ENCODE results near the gene RNF180.

The RNF180 gene, protein sequence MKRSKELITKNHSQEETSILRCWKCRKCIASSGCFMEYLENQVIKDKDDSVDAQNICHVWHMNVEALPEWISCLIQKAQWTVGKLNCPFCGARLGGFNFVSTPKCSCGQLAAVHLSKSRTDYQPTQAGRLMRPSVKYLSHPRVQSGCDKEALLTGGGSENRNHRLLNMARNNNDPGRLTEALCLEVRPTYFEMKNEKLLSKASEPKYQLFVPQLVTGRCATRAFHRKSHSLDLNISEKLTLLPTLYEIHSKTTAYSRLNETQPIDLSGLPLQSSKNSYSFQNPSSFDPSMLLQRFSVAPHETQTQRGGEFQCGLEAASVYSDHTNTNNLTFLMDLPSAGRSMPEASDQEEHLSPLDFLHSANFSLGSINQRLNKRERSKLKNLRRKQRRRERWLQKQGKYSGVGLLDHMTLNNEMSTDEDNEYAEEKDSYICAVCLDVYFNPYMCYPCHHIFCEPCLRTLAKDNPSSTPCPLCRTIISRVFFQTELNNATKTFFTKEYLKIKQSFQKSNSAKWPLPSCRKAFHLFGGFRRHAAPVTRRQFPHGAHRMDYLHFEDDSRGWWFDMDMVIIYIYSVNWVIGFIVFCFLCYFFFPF

DNA sequence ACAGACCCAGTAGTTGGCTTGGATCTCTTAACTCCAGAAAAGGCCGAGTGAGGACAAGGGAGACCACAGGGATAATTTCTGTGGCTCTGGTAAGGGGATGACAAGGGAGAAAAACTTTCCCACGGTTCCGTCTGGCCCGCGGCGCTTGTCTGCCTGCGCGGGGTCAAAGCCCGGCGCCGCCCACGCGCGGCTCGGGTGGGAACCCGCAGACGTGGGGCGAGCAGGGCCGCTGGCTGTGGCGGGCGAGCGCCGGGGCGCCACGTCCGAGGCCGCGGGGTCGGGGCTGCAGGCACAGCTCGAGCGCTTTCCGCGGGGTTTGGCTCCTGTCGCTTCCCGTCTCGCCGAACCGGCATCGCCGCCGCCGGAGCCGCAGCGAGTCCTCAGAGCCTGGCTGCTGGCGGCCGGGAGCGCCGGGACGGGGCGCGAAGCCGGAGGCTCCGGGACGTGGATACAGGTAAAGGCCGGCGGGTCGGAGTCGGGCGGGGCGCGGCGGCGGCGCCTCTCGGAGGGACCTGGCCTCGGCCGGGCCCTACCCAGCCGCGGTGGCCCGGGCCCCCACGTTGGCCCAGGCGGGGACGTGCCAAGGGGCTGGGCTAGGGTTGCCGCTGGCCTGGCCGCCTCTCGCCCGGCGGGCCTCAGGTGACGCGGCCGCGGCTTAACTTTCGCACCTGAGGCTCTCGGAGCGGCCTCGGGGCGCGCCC is at the start of gene RNF180:
Gene RNF180 (plus strand): TSS at position 344 of the 701 bp plus-strand sequence. CDS start 34,965 bp downstream, outside the sequence.
- peak; percentile 43 for DNase-seq

DNA sequence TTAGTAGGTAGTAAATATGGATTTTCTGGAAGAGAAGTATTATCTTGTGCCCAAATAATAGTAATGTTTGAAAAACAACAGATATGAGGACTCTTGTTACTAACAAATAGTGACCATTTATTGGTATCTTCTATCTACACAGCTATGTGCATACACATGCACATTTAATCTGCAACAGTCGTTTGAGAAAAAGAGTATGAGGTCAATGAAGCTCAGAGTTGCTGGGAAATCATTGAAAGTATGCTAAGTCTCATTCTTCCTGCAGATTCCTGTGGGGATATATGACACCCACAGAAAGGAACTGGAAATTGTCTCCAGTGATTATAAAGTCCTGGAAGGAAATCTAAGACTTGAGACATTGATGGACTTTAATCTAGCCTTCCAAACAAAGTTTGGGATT is 40.1 kb upstream of the RNF180 start:
- DNase-seq, result no peak

DNA sequence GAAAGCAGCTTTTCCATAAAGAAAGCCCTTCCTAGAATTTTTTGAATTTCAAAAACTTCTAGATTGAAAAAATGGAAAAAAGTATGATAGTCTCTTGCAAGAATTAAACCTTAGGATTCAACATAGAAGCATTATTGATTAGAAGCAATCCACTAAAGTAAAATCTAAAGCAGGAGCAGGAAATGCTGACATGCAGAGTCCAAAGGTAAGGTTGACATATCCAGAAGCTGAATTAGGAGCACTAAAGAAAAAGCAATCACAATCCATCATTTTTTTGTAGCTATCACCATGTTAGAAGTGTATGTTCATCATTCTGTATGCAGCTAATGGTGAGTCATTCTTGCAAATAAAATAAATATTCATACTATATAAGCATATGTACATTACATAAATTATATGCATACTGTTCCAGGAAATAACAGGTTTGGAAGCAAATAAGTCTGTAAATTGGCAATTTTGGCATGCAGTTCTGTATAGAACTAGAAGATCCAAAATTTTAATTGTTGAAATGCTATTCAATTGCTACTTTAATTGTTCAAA is 39.4 kb upstream of the RNF180 start:
- no peak for DNase-seq

DNA sequence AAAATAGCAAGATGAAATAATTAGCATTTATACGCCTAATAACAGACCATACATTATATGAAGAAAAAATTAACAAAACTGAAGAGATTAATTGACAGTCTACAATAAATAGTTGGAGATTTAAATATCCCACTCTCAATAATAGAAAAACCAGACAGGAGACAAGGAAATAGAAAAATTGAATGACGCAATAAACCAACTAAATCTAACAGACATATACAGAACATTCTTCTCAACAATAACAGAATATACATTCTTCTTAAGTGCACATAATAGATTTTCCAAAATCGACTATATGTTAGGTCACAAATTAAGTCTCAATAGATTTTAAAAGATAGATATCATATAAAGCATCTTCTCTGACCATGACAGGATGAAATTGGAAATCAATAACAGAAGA is 25.6 kb upstream of the RNF180 start:
- DNase-seq, result no peak

DNA sequence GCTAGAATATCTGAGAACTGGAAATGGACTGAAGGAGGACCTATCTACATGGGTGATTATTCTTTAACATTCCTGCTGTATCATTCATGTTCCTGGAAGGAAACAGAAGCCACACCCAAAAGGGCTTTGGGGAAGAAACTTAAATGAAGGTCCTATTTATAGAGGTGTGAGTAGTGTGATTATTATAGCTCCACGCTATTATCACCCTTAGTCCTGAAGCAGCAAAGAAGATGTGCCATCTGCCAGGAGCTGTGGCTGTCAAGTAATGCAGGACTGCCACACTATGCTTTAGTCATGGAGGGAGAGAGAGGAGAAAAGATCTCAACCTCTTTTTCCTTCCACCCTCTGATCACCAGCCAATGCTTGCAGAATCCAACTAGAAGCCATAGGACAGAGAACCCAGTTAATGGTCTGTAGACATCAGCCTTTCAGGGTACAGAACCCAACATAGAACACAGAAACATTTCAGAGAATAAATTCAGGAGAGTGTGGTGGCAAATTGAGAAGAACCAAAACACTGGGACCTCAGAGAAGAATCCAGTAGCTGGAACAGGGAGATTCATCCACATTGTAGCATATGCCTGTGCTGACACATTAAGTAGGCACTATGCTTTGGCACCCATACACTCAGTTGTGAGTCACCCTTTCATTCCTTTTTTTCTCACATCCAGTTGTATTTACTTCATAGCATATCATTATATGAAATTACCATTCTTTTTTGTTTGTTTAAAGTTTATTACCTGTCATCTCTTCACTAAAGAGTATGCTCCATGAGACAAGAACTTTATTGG is 21.0 kb upstream of the RNF180 start:
- DNase-seq, result peak; percentile 29

DNA sequence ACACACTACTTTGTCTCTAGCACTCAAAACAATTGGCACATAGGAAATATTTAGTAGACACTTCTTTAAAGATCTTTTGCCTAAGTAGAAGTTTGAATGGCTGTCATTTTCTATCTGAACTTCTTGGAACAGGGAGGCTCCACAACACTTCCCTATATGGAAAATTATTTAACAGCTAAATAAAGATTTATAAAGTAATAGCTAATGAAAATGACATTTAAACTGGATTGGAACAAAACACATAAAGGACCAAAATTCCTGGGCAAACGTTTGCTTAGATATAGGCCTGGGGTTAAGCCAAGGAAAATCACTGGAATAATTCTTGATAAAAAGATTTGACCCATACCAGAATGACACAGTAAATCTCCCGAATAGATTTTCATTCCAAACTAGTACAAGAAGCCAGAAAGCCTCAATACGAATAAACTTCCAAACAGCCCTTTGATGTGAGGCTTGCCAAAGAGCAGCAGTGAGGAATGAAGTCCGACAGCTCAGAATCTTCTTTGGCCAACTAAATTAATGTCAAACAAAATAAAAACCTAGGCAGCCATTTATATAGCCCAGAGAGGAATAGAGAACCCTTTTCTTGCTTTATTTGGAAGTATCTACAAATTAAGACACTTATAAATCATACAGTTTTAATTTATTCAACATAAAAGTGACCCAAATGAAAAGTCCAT is 20.3 kb upstream of the RNF180 start:
- no peak for DNase-seq

DNA sequence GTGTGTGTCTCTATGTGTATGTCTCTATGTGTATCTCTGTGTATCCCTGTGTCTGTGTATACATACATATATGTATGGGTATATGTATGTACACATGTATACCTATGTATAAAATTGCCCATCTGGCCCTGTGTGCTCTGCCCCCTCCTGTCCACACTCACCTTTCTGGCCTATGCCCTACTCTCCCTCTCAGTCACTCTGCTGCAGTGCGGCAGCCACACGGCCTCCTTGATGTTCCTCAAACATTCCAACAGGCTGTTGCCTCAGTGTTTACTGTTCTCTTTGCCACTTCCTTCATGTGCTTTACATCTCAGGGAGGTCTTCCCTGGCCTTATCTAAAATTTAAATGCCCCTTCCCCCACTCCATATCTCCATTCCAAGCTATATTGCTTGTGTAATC is 18.3 kb upstream of the RNF180 start:
- DNase-seq, result no peak

DNA sequence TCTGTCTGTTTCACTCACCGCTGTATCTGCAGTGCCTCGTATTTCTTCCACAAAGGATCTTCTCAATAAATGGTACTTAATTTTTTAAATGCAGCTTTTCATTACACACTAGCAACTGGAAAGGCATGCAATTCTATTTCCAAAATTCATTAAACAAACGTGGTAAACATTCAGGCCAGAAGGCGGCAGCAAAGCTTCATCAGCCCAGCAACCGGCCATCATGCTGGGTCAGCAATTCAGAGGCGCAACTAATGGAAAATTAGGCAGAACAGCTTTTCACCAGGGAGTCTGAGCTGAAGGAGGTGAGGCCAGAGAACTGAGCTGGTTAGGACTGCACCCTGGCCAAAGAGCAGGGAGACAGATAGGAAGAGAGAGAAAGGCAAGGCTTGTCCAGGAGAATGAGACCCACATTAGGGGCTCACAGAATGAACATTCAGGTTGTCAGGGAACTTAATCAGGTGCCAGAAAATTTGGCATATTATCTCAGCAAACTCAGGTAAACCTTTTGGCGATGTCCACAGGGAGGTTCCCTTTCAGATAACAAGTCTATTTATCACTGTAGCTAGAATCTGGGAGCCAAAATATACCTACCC is 17.7 kb upstream of the RNF180 start:
- peak; percentile 30 for DNase-seq

DNA sequence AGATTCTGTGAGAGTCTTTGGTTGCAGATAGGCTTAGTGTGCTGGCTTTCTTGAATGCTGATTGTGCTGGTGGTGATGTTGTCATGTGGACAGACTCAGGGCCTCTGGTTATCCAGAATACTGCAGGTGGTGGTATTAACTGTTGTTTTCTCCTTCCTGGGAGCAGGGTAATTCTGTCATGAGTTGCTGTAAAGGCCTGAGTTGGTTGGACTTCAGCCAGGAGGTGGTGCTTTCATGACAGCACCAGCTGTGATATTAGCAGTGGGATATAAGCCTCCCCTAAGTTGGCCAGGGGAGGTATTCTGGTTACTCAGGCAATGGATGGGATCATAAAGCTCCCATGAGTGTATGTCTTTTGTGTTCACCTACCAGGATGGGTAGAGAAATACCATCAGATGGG is 16.4 kb upstream of the RNF180 start:
- DNase-seq, result no peak

DNA sequence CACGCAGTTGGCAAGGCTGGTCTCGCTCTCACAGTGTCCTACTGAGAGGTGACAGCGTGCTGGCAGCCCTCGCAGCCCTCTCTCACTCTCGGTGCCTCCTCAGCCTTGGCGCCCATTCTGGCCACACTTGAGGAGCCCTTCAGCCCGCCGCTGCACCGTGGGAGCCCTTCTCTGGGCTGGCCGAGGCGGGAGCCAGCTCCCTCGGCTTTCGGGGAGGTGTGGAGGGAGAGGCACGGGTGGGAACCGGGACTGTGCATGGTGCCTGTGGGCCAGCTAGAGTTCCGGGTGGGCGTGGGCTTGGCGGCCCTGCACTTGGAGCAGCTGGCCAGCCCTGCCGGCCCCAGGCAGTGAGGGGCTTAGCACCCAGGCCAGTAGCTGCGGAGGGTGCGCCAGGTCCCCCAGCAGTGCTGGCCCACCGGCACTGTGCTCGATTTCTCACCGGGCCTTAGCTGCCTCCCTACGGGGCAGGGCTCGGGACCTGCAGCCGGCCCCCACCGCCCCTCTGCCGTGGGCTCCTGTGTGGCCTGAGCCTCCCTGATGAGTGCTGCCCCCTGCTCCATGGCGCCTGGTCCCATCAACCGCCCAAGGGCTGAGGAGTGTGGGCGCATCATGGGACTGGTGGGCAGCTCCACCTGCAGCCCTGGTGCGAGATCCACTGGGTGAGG is 15.7 kb upstream of the RNF180 start:
- no peak for DNase-seq

DNA sequence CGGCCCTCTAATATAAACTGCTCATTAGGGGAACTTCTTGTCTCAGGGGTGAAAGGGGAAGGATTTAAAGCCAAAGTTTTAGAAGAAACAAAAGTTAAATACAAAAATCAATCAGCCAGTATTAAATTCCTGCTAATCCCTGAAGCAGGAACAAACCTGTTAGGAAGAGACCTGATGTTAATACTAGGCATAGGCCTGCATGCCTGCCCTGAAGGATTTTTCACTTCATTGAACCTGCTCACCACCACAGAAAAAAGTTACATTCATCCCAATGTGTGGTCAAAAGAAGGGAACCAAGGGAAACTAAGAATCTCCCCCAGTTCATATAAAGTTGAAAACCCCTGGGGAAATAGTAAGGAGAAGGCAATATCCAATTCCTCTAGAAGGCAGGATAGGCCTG is 9.4 kb upstream of the RNF180 start:
- DNase-seq, result no peak

DNA sequence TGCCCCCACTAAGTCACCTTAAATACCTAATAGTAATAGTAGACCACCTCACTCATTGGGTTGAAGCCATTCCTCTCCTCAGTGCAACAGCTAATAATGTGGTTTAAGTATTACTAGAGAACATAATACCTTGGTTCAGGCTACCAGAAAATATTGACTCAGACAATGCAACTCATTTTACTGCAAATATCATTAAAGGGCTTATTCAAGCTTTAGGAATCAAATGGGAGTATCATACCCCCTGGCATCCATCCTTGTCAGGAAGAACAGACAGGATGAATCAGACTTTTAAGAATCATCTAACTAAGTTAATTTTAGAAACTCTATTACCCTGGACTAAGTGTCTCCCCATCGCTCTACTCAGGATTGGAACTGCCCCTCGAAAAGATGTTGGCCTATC is 6.8 kb upstream of the RNF180 start:
- DNase-seq, result peak; percentile 22

DNA sequence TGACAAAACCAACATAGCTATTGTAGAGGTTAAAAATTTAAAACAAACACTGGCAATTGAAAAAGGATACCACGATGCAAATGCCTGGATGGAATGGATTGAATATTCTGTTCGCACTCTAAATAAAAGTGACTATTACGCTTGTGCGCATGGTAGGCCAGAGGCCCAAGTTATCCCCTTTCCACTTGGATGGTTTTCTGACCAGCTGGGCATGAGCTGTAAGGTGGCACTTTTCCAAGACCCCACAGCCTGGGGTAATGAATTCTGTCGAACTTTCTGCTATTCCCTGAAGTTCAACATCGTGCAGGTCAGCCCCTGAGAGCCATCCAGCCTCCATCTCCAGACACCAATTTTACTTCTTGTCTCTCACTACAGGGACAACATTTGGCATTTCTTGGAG is 5.4 kb upstream of the RNF180 start:
- DNase-seq, result no peak

DNA sequence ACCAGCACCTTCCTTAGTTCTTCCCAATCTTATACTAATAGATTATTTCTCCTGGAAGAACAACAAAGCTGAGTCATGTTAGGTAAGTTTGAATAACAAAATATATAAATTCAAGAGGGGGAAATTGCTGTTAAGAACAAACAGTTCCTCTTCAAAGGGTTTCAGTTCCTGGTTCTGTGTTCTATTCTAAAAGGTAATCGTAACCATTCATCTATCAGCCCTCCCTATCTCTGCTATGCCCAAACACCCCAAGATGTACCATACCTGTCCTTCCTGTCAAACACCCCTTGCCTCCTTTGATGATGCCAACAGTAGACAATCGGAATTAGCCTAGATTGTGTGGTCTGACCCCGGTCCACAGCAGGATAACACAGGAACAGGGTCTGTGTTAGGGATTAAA is 4.2 kb upstream of the RNF180 start:
- no peak for DNase-seq

DNA sequence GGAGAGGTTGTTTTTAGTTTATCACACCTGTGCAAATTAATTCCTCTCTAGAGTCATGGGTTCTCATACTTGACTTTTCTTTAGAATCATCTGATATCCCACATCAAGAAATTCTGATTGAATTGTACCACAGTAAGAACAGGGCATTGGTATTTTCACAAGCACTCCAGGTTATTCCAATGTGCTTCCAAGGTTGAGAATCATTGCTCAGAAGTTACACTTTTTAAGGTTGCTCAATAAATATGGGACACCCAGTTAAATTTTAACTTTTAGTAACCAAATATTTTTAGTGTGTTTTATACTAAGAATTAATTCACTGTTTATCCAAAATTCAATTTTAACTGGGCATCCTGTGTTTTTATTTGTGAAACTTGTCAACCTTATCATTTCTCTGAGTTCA is 2.5 kb upstream of the RNF180 start:
- DNase-seq, result no peak

DNA sequence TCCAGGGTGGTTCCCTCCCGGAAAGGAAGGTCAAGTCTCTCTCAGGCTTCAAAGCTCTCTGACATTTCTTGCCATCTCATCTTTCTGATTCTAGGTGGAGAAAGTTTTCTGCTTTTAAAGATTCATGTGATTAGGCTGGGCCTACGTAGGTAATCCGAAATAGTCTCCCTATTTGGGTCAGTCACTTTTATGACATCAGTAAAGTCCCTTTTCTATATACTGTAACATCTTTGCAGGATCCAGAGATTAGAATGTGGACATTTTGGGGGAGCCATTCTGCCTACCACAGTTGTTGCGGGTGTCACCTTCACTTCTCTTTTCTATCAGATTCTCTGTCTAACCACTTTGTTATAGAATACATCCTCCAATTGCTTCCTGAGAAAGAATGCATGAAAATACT is 1.9 kb upstream of the RNF180 start:
- DNase-seq, result no peak

DNA sequence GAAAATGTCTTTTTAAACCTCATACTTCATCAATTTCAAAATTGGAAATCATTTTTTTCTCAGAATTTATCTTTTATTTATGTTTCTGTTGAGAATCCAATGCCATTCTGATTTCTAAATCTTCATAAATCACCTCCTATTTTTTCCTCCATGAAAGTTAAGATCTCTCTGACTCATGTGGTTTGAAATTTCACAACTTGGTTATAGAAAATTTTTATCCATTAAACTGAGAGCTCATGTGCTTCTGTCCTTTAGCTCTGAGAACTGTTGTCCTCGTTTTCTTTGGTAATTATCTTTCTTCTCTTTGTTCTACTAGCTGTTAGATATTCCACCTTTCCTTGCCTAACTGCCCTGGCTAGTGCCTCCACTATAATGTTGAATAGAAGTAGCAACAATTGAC is 1.5 kb upstream of the RNF180 start:
- DNase-seq, result no peak

DNA sequence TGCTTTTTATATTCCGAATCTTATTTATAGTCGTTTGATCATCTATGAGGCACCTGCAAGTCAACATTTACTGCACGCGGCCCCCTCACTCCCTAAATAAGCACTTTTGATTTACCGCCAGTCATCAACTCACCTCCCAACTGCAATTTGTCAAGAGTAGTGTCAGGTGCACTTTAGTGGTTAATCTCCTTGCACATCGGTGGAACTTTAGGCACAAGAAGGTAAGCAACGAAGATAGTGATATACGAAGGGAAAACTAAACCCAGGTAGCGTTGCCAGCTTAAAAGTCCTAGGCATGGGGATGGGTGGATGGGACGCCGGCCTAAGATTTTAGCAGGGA is 513 bp upstream of the RNF180 start:
- no peak for DNase-seq

DNA sequence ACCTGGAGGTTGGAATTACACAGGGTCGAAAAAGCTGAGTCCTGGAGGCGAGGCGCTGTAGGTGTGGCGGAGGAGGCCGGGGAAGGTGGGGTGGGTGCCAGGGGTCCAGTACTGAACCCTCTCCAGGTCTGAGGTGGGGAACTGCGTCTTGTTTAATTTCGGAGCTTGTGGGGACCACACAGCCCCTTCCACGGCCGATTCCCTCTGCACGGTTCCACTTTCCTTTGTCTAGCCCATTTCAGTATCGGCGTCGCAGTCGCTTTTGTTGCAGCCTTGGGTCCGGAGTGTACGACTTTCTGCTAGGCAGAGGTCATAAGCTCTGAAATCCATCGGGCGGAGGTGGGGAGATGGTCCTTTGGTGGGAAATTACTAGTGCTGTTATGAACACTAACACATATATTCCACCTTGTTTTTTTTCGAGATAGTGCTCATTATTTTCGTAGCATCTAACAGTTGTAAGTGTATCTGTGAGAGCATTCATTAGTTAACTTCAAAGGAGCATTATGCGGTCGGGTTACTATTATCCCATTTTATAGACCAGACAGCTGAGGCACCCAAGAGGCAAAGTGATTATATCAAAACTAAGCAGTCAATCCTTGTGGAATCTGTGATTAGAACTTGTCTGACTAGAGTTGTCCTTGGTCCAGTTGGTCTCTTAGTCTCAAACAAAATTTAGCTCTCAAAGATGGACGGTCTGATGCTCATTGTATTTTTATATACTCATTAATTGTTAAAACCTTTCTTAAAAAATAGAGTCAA is 737 bp downstream of the RNF180 start:
- no peak for DNase-seq

DNA sequence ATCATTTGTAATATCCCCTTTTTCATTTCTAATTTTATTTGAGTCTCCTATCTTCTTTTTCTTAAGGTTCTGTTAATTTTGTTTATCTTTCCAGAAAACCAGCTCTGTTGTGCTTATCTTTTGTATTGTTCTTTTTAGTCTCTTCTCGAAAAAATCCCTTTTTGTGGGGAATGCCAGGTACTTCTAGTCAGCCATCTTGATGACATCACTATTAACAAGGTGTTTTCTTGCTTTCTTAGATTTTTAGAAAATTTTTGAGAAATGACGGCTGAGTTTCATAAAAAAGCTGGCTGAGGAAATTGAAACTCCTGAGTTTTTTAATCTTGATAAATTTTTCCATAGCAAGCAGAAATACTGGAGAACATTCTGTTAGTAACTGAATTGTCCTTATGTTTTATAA is 10.7 kb downstream of the RNF180 start:
- no peak for DNase-seq

Measured in fibroblast of skin of right biceps (primary cell).